Right atrium auricular region (tissue), 2 donors: ENCODE data around the gene CCNI2. TPM values are rescaled to one million over a fixed set of nuclear protein-coding genes. Genes with fewer than 3 reads are reported as not detected.

Source experiments
- DNase-seq: peaks from one replicate; pipeline ENCODE4 v3.0.0-alpha.2; 2019; ENCODE audit warnings: low spot score
- H3K27ac ChIP-seq, 2 donors: fragments of 200-600 bp; sonication (generic); 1 replicate in 1 of 2; 2 replicates in 1 of 2; pipeline ENCODE4 v1.5.1; 2016 to 2019
- H3K27me3 ChIP-seq, 2 donors: fragments of 200-600 bp; sonication (generic); one replicate each; pipeline versions ENCODE4 v1.5.1 to v1.6.0; 2017 to 2019
- H3K36me3 ChIP-seq: fragments of 200-600 bp; sonication (generic); one replicate; pipeline ENCODE4 v1.5.1; 2016
- H3K4me1 ChIP-seq, 2 donors: fragments of 200-600 bp; sonication (generic); one replicate each; pipeline versions ENCODE4 v1.5.1 to v1.6.0; 2017 to 2019
- H3K4me3 ChIP-seq, 2 donors: fragments of 200-600 bp; sonication (generic); 1 replicate in 1 of 2; 2 replicates in 1 of 2; pipeline ENCODE4 v1.5.1; 2017 to 2019; ENCODE audit warnings: mild to moderate bottlenecking in 1 of 2, moderate library complexity in 1 of 2
- H3K9me3 ChIP-seq, 2 donors: fragments of 200-600 bp; sonication (generic); one replicate each; pipeline ENCODE4 v1.5.1; 2019
- total RNA-seq, 2 donors: library from RNA; depleted of rRNA; stranded (reverse); fragments of >200 nt; gene quantifications; one replicate each; pipeline ENCODE4 v1.1.0, GENCODE V29; 2016
- TF ChIP-seq, protein P1 (sequence below), 2 donors: fragments of 200-600 bp; sonication (generic); IDR thresholded peaks; one replicate each; pipeline ENCODE4 v1.5.1; 2019; ENCODE audit warnings: antibody characterized with exemption in 2 of 2

The CCNI2 gene
- total RNA-seq, 2 donors from 2014 or later, result not detected

DNA sequence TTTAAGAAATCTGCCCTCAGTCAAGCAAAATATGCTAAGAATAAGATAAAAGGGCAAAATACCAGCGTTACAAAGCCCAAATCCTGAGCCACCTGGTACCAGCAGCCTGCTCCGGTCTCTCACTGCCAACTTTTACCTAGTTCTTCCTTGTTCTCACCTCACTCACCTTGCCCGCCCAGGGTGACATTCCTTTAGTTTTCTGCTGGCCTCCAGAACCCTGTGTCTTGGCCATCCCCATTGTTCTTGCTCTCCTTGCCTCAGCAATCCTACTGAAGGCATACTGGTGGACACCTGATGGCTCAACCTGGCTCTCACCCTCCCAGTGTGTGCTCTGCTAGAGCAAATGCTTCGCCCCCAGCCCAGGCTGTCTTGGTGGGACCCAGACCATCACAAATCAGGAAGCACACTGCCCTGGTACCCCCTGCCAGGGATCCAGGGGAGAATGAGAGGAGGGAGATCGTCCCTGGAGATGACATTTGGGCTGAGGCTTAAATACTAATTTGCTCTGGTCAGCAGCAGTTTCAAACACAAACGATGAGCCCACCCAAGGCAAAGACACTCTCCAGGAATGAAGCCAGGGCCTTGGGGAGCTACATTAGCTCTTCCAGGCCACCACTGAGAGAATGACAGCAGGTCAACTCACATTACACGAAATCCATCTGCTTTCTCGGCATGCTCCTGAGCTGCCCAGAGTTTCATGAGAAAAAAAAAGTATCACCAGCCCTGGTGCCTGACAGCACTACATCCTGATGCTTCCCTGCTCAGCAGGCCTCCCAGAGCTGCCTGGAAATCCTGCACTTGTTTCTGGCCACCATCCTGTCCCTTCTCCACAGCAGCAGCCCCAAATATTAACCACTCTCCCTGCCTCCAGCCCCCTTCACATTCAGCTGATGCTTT, 42.0 kb downstream of the CCNI2 start:
- Histone ChIP-seq H3K36me3 (no peaks in the 10 kb centered on the region), H3K27me3 (no peaks in the 10 kb centered on the region), H3K9me3 (no peaks in the 10 kb centered on the region), H3K27ac (no peak overlapping the region), H3K4me3 (no peak overlapping the region), H3K4me1 (no peaks in the 10 kb centered on the region)
- no peak for DNase-seq
- TF ChIP-seq, protein P1, sequence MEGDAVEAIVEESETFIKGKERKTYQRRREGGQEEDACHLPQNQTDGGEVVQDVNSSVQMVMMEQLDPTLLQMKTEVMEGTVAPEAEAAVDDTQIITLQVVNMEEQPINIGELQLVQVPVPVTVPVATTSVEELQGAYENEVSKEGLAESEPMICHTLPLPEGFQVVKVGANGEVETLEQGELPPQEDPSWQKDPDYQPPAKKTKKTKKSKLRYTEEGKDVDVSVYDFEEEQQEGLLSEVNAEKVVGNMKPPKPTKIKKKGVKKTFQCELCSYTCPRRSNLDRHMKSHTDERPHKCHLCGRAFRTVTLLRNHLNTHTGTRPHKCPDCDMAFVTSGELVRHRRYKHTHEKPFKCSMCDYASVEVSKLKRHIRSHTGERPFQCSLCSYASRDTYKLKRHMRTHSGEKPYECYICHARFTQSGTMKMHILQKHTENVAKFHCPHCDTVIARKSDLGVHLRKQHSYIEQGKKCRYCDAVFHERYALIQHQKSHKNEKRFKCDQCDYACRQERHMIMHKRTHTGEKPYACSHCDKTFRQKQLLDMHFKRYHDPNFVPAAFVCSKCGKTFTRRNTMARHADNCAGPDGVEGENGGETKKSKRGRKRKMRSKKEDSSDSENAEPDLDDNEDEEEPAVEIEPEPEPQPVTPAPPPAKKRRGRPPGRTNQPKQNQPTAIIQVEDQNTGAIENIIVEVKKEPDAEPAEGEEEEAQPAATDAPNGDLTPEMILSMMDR (IDR thresholded peaks at IDR 0.05), result no peak

DNA sequence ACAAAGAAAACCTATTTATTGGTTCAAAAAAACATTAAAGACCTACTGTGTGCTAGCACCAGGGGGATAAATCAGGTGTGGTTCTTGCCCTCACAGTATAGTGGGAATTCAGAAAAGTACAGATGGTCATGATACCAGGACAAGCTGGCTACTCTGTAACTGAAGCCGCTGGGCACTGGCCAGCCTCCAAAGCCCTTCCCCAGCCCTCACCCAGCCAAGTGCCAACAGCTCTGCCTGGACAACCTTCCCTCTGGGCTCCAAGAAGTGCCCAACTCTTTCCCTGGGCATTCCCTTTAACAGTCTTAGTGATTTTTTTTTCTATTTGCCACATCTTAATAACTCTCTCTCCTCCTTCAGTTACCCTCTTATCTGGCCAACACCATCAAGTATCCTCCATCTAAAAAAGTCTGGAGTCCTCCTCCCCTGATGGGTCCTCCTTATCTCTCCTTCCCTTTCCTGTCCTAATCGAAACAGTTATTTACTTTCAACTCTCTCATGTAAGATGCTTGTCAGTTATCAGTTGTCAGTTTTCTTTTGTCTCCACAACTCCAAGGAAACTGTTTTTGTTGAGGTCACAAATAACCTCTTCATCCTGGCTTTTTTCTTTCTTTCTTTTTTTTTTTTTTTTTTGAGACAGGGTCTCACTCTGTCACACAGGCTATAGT, 43.1 kb downstream of the CCNI2 start:
- Histone ChIP-seq H3K27ac (no peak overlapping the region), H3K4me3 (no peak overlapping the region), H3K27me3 (no peaks in the 10 kb centered on the region), H3K36me3 (no peaks in the 10 kb centered on the region), H3K4me1 (no peaks in the 10 kb centered on the region), H3K9me3 (no peaks in the 10 kb centered on the region)
- no peak for DNase-seq
- TF ChIP-seq, protein P1 (IDR thresholded peaks at IDR 0.05), result no peak

DNA sequence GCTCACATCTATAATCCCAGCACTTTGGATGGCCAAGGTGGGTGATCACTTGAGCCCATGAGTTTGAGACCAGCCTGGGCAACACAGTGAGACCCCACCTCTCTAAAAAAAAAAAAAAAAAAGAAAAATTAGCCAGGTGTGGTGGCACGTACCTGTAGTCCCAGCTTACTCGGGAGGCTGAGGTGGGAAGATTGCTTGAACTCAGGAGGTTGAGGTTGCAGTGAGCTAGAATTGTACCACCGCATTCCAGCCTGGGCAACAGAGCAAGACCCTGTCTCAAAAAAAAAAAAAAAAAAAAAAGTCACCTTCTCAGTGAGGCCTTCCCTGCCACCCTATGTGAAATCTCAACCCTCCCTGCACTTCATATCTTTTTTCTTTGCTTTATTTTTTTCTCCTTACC, 43.8 kb downstream of the CCNI2 start:
- Histone ChIP-seq H3K4me1 (no peaks in the 10 kb centered on the region), H3K9me3 (no peaks in the 10 kb centered on the region), H3K27me3 (no peaks in the 10 kb centered on the region), H3K36me3 (no peaks in the 10 kb centered on the region), H3K4me3 (no peak overlapping the region), H3K27ac (no peak overlapping the region)
- TF ChIP-seq, protein P1 (IDR thresholded peaks at IDR 0.05), result no peak
- no peak for DNase-seq

DNA sequence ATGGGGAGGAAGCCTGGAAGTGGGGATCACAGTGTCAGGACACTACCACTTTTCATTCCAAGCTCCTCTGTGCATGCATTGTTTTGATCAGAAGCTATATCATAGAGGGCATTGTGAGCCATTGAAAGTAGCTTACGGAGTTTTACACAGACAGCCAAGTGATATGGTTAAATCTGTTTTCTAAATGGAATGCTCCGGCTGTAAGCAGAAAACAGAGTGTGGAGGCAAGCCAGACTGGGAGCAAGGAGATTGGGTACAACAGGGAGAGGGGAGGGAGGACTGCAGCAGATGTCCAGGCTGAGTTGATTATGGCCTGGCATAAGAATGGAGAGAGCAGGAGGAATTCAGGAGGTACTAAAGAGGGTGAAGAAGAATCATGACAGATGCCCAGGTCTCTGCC, 50.4 kb downstream of the CCNI2 start:
- no peaks in the 10 kb centered on the region for H3K4me1 ChIP-seq
- no peak overlapping the region for H3K4me3 ChIP-seq
- no peaks in the 10 kb centered on the region for H3K9me3 ChIP-seq
- no peak overlapping the region for H3K27ac ChIP-seq
- no peak for DNase-seq
- H3K27me3 ChIP-seq, result no peaks in the 10 kb centered on the region
- H3K36me3 ChIP-seq, result no peaks in the 10 kb centered on the region
- TF ChIP-seq, protein P1 (IDR thresholded peaks at IDR 0.05), result no peak

DNA sequence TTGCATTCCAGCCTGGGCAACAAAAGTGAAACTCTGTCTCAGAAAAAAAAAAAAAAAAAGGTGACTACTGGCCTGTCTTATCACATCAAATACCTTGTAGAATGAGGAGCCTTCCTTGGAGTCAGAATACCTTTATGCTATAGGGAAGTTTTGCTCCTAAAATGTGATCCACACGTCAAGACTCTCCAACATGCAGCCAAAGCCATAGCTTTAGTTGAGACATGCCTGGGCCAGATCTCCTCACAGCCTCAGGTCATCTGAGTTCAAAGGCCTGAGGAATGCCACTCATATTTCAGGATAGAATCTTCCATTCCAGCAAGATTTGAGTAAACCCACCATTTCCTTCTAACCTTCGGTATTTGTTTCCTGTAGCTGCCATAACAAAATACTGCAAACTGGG, 52.2 kb downstream of the CCNI2 start:
- Histone ChIP-seq H3K4me1 (no peaks in the 10 kb centered on the region), H3K9me3 (no peaks in the 10 kb centered on the region), H3K36me3 (no peaks in the 10 kb centered on the region), H3K27me3 (no peaks in the 10 kb centered on the region), H3K4me3 (no peak overlapping the region), H3K27ac (no peak overlapping the region)
- no peak for DNase-seq
- TF ChIP-seq, protein P1 (IDR thresholded peaks at IDR 0.05), result no peak
